Esophagus muscularis mucosa (tissue), 4 donors: Measurements from ENCODE around the gene OR52I1. TPM values are rescaled to one million over a fixed set of nuclear protein-coding genes. Genes with fewer than 3 reads are reported as not detected.

Experiments used
- DNase-seq: peaks from one replicate; pipeline ENCODE4 v3.0.0-alpha.2; 2017; ENCODE audit errors: extremely low spot score
- H3K27ac ChIP-seq, 4 donors: fragments of 200-600 bp; sonication (generic); replicated peaks in 1 of 4; 1 replicate in 3 of 4; 2 replicates in 1 of 4; pipeline ENCODE4 v1.5.1; 2016 to 2019; ENCODE audit warnings: mild to moderate bottlenecking in 1 of 4
- H3K27me3 ChIP-seq, 4 donors: fragments of 200-600 bp; sonication (generic); one replicate each; pipeline versions ENCODE4 v1.5.1 to v1.6.0; 2016 to 2019
- H3K36me3 ChIP-seq, 4 donors: fragments of 200-600 bp; sonication (generic); one replicate each; pipeline ENCODE4 v1.5.1; 2016 to 2019
- H3K4me1 ChIP-seq, 4 donors: fragments of 200-600 bp; sonication (generic); one replicate each; pipeline ENCODE4 v1.5.1; 2016 to 2019
- H3K4me3 ChIP-seq, 4 donors: fragments of 200-600 bp; sonication (generic); 1 replicate in 2 of 4; 2 replicates in 2 of 4; pipeline ENCODE4 v1.5.1; 2016 to 2019; ENCODE audit warnings: mild to moderate bottlenecking in 4 of 4, moderate library complexity in 1 of 4
- H3K9me3 ChIP-seq, 4 donors: fragments of 200-600 bp; sonication (generic); 1 replicate in 3 of 4; 2 replicates in 1 of 4; pipeline ENCODE4 v1.5.1; 2016 to 2019
- CTCF ChIP-seq, 3 experiments: fragments of 200-600 bp in 2 of 3; fragments of 450-650 bp in 1 of 3; sonication (generic) in 2 of 3; IDR thresholded peaks; one replicate each; pipeline ENCODE4 v1.5.1; 2017 to 2019; ENCODE audit warnings: antibody characterized with exemption in 3 of 3, mild to moderate bottlenecking in 2 of 3, moderate library complexity in 1 of 3
- EP300 ChIP-seq: sonication (generic); formaldehyde crosslinking; IDR thresholded peaks from one replicate; pipeline ENCODE4 v1.6.1; 2017; ENCODE audit warnings: antibody characterized with exemption
- POLR2A ChIP-seq: fragments of 450-650 bp; IDR thresholded peaks from one replicate; pipeline ENCODE4 v1.6.1; 2017; ENCODE audit warnings: antibody characterized with exemption, moderate library complexity, mild to moderate bottlenecking, low read depth
- POLR2AphosphoS5 ChIP-seq, 2 donors: sonication (generic); formaldehyde crosslinking; IDR thresholded peaks; one replicate each; pipeline ENCODE4 v1.6.1; 2017; ENCODE audit warnings: antibody characterized with exemption in 2 of 2
- WGBS: methylation state at CpG from one replicate; pipeline ENCODE4 v1.1.5; 2018; 5-methylcytosine and 5-hydroxymethylcytosine counted together
- intact Hi-C: fragments of 100-400 bp; cut with DNase I; formaldehyde crosslinking; loops from one replicate; pipeline ENCODE4 v1.15.1; 2023
- total RNA-seq, 4 donors: library from RNA; depleted of rRNA; stranded (reverse); fragments of >200 nt; gene quantifications; one replicate each; pipeline versions ENCODE4 v1.1.0 to v1.2.1, GENCODE V29; 2016

OR52I1 gene
- total RNA-seq, 4 donors from 2014 or later = not detected

- intact Hi-C loops = no loop called here
- TF ChIP-seq POLR2A = no peak
- TF ChIP-seq POLR2AphosphoS5 (IDR thresholded peaks at IDR 0.05) = no peak
- no peak for TF ChIP-seq CTCF (IDR thresholded peaks at IDR 0.05)
- no peak for TF ChIP-seq EP300
- no peak for DNase-seq
- no peaks in the 10 kb centered on the region for H3K9me3 ChIP-seq
- no peaks in the 10 kb centered on the region for H3K36me3 ChIP-seq
- WGBS = 62% methylated on average over 3 of the region's 3 CpGs
- H3K4me1 ChIP-seq = no peaks in the 10 kb centered on the region
- H3K4me3 ChIP-seq = no peak overlapping the region
- no peaks in the 10 kb centered on the region for H3K27me3 ChIP-seq
- H3K27ac ChIP-seq = no peak overlapping the region
Observed at GRCh38 chr11:4576880-4577279, 17.0 kb upstream of the OR52I1 start.

GRCh38 chr11:4577761-4578160, 16.1 kb upstream of the OR52I1 start:
- no peaks in the 10 kb centered on the region for H3K9me3 ChIP-seq
- no peaks in the 10 kb centered on the region for H3K36me3 ChIP-seq
- TF ChIP-seq CTCF (IDR thresholded peaks at IDR 0.05) = no peak
- TF ChIP-seq POLR2AphosphoS5 (IDR thresholded peaks at IDR 0.05) = no peak
- no peak for TF ChIP-seq POLR2A
- no peak for TF ChIP-seq EP300
- H3K27ac ChIP-seq = no peak overlapping the region
- intact Hi-C loops = no loop called here
- H3K4me1 ChIP-seq = no peaks in the 10 kb centered on the region
- DNase-seq = no peak
- 78% methylated on average over 2 of the region's 2 CpGs for WGBS
- H3K27me3 ChIP-seq = no peaks in the 10 kb centered on the region
- H3K4me3 ChIP-seq = no peak overlapping the region

GRCh38 chr11:4578624-4579023, 15.2 kb upstream of the OR52I1 start:
- intact Hi-C loops = no loop called here
- Histone ChIP-seq H3K4me1 (no peaks in the 10 kb centered on the region), H3K9me3 (no peaks in the 10 kb centered on the region), H3K36me3 (no peaks in the 10 kb centered on the region), H3K4me3 (no peak overlapping the region), H3K27me3 (no peaks in the 10 kb centered on the region), H3K27ac (no peak overlapping the region)
- DNase-seq = no peak
- TF ChIP-seq POLR2AphosphoS5 (IDR thresholded peaks at IDR 0.05) (no peak), POLR2A (no peak), CTCF (IDR thresholded peaks at IDR 0.05) (no peak), EP300 (no peak)
- 81% methylated on average over 6 of the region's 6 CpGs for WGBS

GRCh38 chr11:4580124-4580523, 13.7 kb upstream of the OR52I1 start:
- H3K4me1 ChIP-seq = no peaks in the 10 kb centered on the region
- DNase-seq = no peak
- no peaks in the 10 kb centered on the region for H3K9me3 ChIP-seq
- no peak overlapping the region for H3K4me3 ChIP-seq
- intact Hi-C loops = no loop called here
- H3K27me3 ChIP-seq = no peaks in the 10 kb centered on the region
- 89% methylated on average over 1 of the region's 1 CpG for WGBS
- no peak for TF ChIP-seq EP300
- no peak for TF ChIP-seq POLR2AphosphoS5 (IDR thresholded peaks at IDR 0.05)
- no peak for TF ChIP-seq CTCF (IDR thresholded peaks at IDR 0.05)
- TF ChIP-seq POLR2A = no peak
- no peaks in the 10 kb centered on the region for H3K36me3 ChIP-seq
- H3K27ac ChIP-seq = no peak overlapping the region

- intact Hi-C loops = no loop called here
- H3K4me1 ChIP-seq = no peaks in the 10 kb centered on the region
- no peak for TF ChIP-seq POLR2AphosphoS5 (IDR thresholded peaks at IDR 0.05)
- TF ChIP-seq EP300 = no peak
- no peak for TF ChIP-seq CTCF (IDR thresholded peaks at IDR 0.05)
- TF ChIP-seq POLR2A = no peak
- no peak for DNase-seq
- H3K4me3 ChIP-seq = no peak within 1 kb of the TSS
- no peaks in the 10 kb centered on the region for H3K36me3 ChIP-seq
- no peak within 1 kb of the TSS for H3K27ac ChIP-seq
- H3K27me3 ChIP-seq = peaks cover 0 to 1% (median 0%) of the 10 kb centered on the region in 4 donors
- H3K9me3 ChIP-seq = no peaks in the 10 kb centered on the region
Observed at GRCh38 chr11:4581443-4581842, 12.4 kb upstream of the OR52I1 start, which contains the start of gene OR52I2. OR52I2 (plus strand) TSS chr11:4581743.
